GM21447 (cell line): ENCODE measurements around the gene FMO2.

ENCODE experiments used
- ATAC-seq: cut with Tn5 transposase; IDR thresholded peaks from one replicate; pipeline ENCODE4 v1.9.1; 2021; ENCODE audit not compliant: unreplicated experiment

Gene FMO2, protein sequence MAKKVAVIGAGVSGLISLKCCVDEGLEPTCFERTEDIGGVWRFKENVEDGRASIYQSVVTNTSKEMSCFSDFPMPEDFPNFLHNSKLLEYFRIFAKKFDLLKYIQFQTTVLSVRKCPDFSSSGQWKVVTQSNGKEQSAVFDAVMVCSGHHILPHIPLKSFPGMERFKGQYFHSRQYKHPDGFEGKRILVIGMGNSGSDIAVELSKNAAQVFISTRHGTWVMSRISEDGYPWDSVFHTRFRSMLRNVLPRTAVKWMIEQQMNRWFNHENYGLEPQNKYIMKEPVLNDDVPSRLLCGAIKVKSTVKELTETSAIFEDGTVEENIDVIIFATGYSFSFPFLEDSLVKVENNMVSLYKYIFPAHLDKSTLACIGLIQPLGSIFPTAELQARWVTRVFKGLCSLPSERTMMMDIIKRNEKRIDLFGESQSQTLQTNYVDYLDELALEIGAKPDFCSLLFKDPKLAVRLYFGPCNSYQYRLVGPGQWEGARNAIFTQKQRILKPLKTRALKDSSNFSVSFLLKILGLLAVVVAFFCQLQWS

GRCh38 chr1:171185091-171185490 is at the start of gene FMO2:
Gene FMO2, plus strand, starts transcription at chr1:171185300. Its CDS starts 414 bp downstream, at chr1:171185714.
- ATAC-seq, result no peak

- ATAC-seq, result no peak
Observed at GRCh38 chr1:171137580-171137979, 47.5 kb upstream of the FMO2 start.

- no peak for ATAC-seq
Observed at GRCh38 chr1:171138980-171139379, 46.1 kb upstream of the FMO2 start.

DNA sequence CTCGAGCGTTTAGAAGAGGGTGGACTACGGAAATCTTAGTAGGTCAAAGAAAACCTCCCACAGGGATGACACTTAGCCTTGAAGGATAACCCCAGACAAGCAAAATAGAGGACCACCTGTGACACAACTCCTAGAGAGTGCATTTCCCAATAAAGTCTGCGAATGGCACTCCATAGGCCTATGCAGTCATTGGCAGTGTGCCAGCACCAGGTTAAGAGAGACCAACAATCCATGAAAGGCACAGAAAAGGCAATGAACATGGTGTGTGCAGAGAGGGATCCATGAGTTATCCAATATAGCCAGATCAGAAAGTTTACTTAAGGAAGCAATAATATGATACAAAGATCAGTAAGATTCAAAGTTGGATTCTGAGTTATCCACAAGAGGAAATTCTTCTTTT is 45.2 kb upstream of the FMO2 start:
- ATAC-seq, result no peak

DNA sequence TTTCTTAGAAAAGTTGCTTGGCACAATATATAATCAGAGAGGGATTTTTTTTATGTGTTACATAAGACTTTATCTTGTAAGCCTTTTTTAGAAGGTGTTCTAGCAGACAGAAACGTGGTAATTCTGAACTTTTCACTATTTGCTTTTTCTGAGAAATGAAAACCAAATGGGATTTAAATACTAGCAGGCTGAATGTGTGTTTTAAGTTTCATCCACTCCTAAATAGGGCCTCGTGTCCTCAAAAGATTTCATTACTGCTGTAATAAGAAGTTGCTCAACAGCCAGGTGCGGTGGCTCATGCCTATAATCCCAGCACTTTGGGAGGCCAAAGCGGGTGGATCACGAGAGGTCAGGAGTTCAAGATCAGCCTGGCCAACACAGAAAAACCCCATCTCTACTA is 44.7 kb upstream of the FMO2 start:
- no peak for ATAC-seq

DNA sequence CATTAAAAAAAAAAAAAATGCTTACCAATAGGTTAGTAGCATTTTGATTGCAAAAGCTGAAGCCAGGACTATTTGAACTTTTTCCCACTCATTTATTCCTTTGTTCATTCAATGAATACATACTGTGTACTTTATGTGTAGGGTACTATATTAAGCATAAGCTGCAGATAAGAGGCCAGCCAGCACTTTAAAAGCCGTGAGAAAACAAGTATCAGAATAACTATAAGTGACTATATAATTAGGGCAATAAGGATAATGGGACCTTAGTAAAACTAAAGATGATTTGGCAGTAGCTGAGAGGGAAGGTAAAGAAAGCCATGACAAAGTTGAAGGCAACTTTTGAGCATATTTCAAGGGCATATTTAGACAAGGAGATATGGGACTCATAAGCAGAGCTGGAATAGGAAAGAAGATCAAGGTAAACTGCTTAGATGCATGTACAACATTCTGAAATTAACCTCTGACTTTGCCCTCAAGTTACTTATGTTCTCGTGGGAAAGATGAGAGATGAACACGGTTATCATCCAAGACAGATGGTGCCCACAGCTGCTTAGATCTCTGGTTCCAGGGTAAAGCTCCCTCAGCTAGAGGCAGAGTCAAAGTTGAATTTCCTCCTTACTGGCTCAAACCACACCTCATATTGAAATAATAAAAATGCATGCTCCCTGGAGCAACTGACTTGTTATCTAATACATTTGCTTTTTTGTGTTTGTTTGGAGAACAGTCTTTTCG is 44.0 kb upstream of the FMO2 start:
- no peak for ATAC-seq

DNA sequence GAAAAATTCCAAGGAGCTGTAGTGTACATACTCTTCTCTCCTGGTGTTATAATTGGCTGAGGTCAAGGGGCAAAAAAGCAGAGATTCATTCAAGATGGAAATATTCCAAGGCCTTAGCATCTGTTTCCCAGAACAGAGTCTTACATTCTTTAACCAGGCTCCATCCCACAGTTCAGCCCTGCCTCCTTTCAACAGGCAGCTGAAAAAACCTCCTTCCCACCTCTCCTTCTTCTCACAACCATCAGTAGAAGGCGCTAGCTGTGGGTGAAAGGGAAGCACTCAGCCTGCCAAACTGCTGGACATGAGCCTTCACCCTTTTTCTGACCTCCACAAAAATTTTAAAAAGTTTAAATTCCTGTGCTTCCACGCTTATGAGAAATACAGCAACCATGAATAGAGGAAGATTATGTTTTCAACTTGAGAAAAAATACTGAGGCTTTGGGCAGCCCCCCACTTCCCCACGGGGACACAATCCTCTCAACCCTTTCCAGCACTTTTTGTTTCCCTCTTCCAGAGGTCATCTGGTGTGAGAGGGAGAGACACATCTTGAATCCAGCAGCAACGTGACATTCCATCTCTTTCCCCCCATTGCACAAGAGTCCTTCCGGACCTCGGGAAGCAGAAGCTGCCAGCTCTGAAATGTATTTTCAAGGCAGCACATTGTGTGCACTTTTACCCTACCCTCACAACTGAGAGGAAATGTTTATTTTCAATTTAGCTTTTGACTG is 43.2 kb upstream of the FMO2 start:
- no peak for ATAC-seq

DNA sequence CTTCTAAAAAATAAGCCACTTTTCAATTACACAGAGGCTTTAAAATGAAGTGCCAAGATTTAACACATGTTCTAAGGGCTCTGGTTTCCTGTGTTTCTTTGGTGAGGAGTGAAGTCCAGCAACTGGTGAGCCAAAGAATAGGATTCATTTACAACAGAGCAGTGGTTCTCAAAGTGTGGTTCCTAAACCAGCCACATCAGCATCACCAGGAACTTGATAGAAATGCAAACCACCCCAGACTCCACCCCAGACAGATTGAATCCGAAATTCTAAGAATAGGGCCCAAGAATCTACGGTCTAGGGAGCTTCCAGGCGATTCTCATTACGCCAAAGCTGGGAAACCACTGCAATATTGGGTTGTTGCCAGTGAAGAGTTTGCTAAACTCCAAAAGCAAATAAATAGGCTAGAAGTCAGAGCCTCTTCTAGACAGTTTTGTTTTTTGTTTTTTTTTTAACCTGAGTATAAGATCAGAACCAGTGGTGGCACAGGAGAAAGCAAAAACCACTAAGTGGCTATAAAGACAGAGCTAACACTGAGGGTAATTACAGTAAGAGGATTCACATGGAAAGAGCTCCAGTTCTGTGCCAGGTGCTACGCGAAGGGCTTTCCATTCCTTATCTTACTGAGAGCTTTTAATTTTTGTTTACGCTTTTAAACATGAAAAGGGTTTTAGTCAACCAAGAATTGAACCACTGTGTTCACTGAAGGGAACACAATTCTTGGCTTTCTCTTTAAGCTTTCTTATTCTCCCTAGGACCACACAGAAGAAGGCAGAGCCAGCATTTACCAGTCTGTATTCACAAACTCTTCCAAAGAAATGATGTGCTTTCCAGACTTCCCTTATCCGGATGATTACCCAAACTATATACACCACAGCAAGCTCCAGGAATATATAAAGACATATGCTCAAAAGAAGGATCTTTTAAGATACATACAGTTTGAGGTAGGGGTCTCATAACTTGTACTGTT is 42.4 kb upstream of the FMO2 start:
- no peak for ATAC-seq

- ATAC-seq, result no peak
Observed at GRCh38 chr1:171150156-171150555, 34.9 kb upstream of the FMO2 start.

DNA sequence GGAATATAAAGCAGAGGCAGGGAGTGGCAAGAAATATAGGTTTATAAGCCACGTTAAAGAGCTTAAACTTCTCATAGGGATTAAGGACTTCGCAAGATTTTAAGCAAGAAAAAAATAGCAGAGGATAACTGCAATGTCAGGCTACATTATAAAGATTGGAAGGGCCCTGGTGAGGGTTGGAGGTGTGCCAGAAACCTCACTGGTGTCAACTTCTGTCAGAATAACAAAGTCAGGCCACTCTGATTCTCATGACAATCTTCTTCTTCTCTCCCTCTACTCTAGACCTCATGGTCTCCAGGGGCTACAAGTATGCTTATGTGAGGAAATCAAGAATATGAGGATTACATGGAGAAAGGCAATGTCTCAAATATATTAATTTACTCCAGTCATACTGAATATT is 32.6 kb upstream of the FMO2 start:
- ATAC-seq, result no peak

GRCh38 chr1:171155484-171155883 is 29.6 kb upstream of the FMO2 start:
- no peak for ATAC-seq

GRCh38 chr1:171158096-171158495 is 27.0 kb upstream of the FMO2 start:
- ATAC-seq, result no peak

DNA sequence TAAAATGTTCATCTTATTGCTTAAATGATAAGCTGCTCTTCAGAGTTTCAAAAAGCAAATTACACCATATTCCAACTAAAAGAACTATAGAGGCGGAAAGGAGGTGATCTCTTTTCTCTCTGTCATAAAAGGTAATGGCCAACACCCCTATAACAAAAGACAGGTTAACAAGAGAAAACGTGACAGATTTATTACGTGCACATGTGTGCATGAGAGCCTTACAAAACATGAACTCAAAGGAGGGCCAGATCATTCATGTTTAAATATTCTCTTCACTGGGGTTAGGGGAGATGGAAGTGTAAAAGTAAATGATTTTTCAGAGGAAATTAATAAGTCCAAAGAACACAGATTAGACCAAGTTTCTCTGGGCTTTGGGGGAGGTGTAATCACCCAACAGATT is 26.5 kb upstream of the FMO2 start:
- ATAC-seq, result no peak

DNA sequence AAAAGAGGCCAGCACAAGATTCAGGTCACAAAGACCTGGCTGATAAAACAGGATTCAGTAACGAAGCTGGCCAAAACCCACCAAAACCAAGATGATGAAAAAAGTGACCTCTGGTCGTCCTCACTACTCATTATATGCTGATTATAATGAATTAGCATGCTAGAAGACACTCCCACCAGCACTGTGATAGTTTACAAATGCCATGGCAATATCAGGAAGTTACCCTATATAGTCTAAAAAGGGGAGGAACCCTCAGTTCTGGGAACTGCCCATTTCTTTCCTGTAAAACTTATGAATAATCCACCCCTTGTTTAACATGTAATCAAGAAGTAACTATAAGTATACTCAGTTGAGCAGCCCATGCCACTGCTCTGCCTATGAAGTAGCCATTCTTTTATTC is 26.0 kb upstream of the FMO2 start:
- ATAC-seq, result no peak

- ATAC-seq, result no peak
Observed at GRCh38 chr1:171160211-171160610, 24.9 kb upstream of the FMO2 start.

- no peak for ATAC-seq
Observed at GRCh38 chr1:171160639-171161354, 24.3 kb upstream of the FMO2 start.

GRCh38 chr1:171161431-171161830 is 23.7 kb upstream of the FMO2 start:
- no peak for ATAC-seq

- ATAC-seq, result no peak
Observed at GRCh38 chr1:171166361-171166760, 18.7 kb upstream of the FMO2 start.

DNA sequence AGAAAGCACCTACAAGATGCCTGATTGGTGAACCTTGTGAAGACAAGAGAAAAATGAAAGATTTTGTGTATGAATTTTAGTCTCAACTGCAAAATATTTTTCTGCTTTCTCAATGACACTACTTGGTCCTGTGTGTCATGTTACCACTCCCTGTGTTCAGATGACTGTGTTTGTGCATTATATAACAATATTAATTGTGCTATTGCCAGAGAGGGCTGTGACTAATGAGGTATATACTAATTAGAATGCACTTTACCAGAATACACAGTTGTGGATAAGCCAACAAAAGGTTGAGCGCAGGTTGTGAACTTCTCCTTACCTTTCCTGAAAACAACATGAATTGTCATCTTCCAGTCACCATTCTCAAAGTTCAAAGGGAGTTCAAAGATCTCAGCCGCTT is 17.3 kb upstream of the FMO2 start:
- ATAC-seq, result no peak

GRCh38 chr1:171172471-171172870 is 12.6 kb upstream of the FMO2 start:
- no peak for ATAC-seq
